Activated CD8-positive, alpha-beta memory T cell treated with anti-CD3 and anti-CD28 coated beads, Interleukin-2, amount 10 ng/mL, durations not matched to agents 7 days and 5 days (primary cell): ENCODE results near the gene CFAP77. TPM values are rescaled to one million over a fixed set of nuclear protein-coding genes. Genes with fewer than 3 reads are reported as not detected.
"Not testable (repeated sequence)": the region's sequence is repeated elsewhere in the genome, so short reads cannot be mapped to it uniquely, and the experiment has no call there.

Experiments
- ATAC-seq: fragments of 150-1000 bp; cut with Tn5 transposase; one replicate; pipeline ENCODE4 v1.10.0; 2021; ENCODE audit warnings: moderate library complexity
- CTCF ChIA-PET: fragments of 350-600 bp; sonication (Branson Sonifier 250); formaldehyde crosslinking; loops from one replicate; lab custom pipeline; 2021; ENCODE audit warnings: antibody characterized with exemption; lab: Charles Lee
- DNase-seq: peaks from one replicate; pipeline ENCODE4 v3.0.0-alpha.2; 2020
- H3K27ac Mint-ChIP-seq: one replicate; pipeline ENCODE4 v1.8.0; 2021; ENCODE audit warnings: mild to moderate bottlenecking, mixed read lengths
- H3K27me3 Mint-ChIP-seq: one replicate; pipeline ENCODE4 v1.8.0; 2021; ENCODE audit warnings: mixed read lengths
- H3K36me3 Mint-ChIP-seq: one replicate; pipeline ENCODE4 v1.8.0; 2021; ENCODE audit warnings: mild to moderate bottlenecking, mixed read lengths
- H3K4me1 Mint-ChIP-seq: one replicate; pipeline ENCODE4 v1.8.0; 2021; ENCODE audit warnings: mixed read lengths
- H3K4me3 Mint-ChIP-seq: one replicate; pipeline ENCODE4 v1.8.0; 2021; ENCODE audit warnings: mild to moderate bottlenecking, moderate library complexity, mixed read lengths
- H3K9me3 Mint-ChIP-seq: one replicate; pipeline ENCODE4 v1.8.0; 2022; ENCODE audit warnings: low read depth, mixed read lengths
- total RNA-seq, 2 experiments: library from RNA; stranded (reverse); gene quantifications; one replicate each; pipeline ENCODE4 v1.2.3, GENCODE V29; 2021

CFAP77 gene
- total RNA-seq, 2 experiments from 2014 or later: not detected

DNA sequence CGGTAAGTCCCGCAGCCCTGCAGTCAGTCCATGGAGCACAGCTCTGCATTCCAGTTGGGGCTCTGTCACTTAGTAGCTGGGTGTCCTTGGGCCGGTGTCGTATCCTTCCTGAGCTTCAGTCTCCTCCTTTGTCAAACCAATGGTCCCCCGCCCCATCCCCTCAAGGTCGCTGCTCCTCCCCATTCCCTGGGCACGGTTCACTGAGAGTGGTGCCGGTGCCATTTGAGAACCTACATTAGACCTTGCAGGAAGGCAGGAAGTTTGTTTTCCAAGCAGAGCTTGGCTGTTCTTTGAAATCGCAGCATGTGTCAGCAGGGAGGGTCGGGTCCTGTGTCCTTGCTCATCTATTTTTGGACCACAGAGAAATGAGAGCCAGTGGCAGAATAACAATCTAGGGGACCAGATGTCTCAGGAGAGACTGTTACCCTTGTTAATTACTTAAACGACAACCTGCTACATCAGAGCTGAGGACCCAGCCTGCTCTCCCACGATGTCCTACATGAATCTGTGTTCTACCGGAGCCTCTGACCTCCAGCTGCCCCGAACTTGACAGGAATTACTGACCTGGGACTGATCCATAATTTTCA is 150.7 kb downstream of the CFAP77 start:
- H3K36me3 Mint-ChIP-seq: peaks cover 5% of the 10 kb centered on the region
- CTCF ChIA-PET: interaction anchor here (1.2 kb wide), 1 partner anchor 15 kb away, joined by 4 read pairs; no protein-coding TSS in a partner anchor
- peaks cover 2% of the 10 kb centered on the region for H3K4me1 Mint-ChIP-seq
- H3K27me3 Mint-ChIP-seq: peaks cover 34% of the 10 kb centered on the region
- H3K4me3 Mint-ChIP-seq: no peak overlapping the region
- peaks cover 3% of the 10 kb centered on the region for H3K9me3 Mint-ChIP-seq
- no peak for DNase-seq
- H3K27ac Mint-ChIP-seq: no peak overlapping the region
- no peak for ATAC-seq

DNA sequence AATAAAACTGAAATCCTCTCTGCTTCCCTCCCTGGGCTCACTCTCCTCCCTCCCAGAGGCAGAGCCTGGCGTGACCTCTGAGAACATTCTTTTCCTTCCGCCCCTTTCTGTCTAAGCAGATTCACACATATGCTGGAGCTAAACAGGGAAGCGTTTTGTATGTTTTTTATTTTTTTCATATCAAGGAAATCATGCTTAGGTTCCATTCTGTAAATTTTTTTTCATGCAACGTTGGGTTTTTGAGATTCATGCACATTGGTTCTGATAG is 152.2 kb downstream of the CFAP77 start:
- CTCF ChIA-PET: no interaction called here
- Mint-ChIP-seq H3K36me3 (peaks cover 5% of the 10 kb centered on the region), H3K9me3 (peaks cover 3% of the 10 kb centered on the region), H3K4me3 (no peak overlapping the region), H3K4me1 (peaks cover 2% of the 10 kb centered on the region), H3K27ac (no peak overlapping the region), H3K27me3 (peaks cover 31% of the 10 kb centered on the region)
- DNase-seq (no peak), ATAC-seq (no peak)

DNA sequence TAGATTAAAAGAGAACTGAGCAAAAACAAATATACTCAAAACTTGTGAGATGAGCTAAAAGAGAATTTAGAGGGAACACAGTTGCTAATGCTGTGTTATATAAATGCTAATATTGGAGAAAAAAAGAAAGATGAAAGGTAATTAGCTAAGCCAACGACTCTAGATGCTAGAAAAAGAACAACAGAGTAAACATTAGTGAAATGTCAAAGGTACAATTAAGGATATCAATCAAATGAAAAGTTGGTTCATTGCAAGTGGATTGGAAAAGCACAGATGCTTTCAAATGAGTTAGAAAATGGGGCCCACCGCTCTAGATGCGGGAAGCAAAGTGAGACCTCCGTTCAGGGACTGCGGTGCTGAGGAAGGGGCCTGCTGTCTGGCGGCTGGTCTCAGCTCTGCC is 154.5 kb downstream of the CFAP77 start:
- Mint-ChIP-seq H3K36me3 (peaks cover 3% of the 10 kb centered on the region), H3K27ac (no peak overlapping the region), H3K9me3 (peaks cover under 1% of the 10 kb centered on the region), H3K27me3 (peaks cover 26% of the 10 kb centered on the region), H3K4me3 (no peak overlapping the region), H3K4me1 (peaks cover 2% of the 10 kb centered on the region)
- CTCF ChIA-PET: no interaction called here
- DNase-seq (no peak), ATAC-seq (no peak)

DNA sequence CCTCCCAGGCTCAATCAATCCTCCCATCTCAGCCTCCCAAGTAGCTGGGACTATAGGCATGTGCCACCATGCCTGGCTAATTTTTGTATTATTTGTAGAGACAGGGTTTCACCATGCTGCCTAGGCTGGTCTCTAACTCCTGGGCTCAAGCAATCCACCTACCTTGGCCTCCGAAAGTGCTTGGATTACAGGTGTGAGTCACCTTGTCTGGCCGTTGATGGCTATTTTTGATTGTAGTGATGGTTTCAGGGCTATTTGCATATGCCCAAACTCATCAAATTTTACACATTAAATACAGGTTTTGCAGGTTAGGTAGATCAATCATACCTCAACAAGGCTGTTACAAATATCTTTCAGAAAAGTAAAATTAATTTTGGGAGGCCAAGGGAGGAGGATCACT is 158.8 kb downstream of the CFAP77 start:
- not testable (repeated sequence) for DNase-seq, H3K4me1 Mint-ChIP-seq, H3K4me3 Mint-ChIP-seq, ATAC-seq, H3K9me3 Mint-ChIP-seq, H3K27ac Mint-ChIP-seq, H3K36me3 Mint-ChIP-seq
- CTCF ChIA-PET: interaction anchor here (1.0 to 1.2 kb wide), 2 partner anchors 157 to 300 kb away, joined by 3 read pairs; no protein-coding TSS in a partner anchor
- H3K27me3 Mint-ChIP-seq: peaks cover 11% of the 10 kb centered on the region

DNA sequence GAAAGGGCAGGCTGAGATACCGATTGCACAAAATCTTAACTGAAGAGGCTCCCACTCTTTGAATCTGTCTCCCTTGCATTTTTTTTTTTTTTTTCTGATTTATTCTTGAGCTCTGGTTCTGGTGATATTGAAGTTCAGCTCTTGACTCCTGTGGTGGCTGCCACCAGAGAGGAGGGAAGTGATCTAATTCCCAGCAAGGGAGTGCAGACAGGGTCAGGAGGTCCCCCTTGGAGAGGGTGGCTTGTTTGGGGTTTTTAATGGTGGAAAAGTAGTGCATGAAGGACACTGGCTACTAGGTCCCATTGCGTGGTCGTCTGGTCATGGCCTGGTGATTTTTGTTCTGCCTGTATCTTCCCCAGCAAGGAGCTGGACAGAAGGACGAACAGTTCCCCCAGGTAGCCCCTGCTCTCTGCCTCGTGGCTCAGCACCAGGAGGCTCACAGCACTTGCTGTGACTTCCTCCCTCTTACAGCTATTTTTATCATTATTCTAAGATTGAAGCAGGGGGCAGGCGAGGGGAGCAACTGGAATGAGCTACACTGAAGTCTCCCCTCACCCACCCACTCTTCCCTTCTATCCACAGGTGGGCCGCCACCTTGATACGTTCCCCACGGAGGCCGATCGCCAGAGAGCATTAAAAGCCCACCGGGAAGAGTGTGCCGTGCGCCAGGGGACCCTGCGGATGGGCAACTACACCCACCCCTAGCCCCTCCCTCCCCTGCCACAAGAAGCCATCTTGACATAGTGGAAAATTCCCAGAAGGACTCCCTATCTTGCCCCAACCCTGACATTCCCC is 162.0 kb downstream of the CFAP77 start:
- no peaks in the 10 kb centered on the region for H3K9me3 Mint-ChIP-seq
- no peaks in the 10 kb centered on the region for H3K36me3 Mint-ChIP-seq
- no peaks in the 10 kb centered on the region for H3K4me1 Mint-ChIP-seq
- CTCF ChIA-PET: interaction anchor here (1.2 to 7.3 kb wide), 3 partner anchors 65 to 161 kb away, joined by 3 to 59 read pairs (median 3); no protein-coding TSS in a partner anchor
- DNase-seq: no peak
- no peak for ATAC-seq
- H3K4me3 Mint-ChIP-seq: no peak overlapping the region
- H3K27me3 Mint-ChIP-seq: peaks cover 30% of the 10 kb centered on the region
- no peak overlapping the region for H3K27ac Mint-ChIP-seq

DNA sequence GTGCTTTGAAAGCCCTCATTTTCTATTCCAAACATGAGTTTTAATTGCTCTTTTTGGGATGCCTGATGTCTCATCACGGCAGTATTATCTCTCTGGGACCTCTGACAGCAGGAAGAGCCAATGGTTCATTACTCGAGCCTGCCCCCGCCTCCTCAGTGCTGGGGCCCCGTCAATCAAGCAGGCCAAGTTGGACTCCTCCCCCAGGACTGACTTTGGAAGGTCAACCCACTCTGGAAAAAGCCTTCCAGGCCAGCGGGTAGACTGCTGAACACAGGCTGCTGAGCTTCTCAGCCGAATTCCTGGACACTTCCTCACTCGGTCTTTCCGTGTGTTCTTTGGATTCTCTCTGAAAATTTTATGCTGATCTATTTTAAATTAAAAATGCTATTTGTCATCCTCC is 162.9 kb downstream of the CFAP77 start:
- H3K36me3 Mint-ChIP-seq: no peaks in the 10 kb centered on the region
- H3K9me3 Mint-ChIP-seq: no peaks in the 10 kb centered on the region
- H3K4me1 Mint-ChIP-seq: no peaks in the 10 kb centered on the region
- no peak overlapping the region for H3K4me3 Mint-ChIP-seq
- H3K27ac Mint-ChIP-seq: no peak overlapping the region
- DNase-seq: no peak
- CTCF ChIA-PET: interaction anchor here (1.2 to 7.3 kb wide), 2 partner anchors 66 to 159 kb away, joined by 3 to 59 read pairs; no protein-coding TSS in a partner anchor
- ATAC-seq: no peak
- peaks cover 37% of the 10 kb centered on the region for H3K27me3 Mint-ChIP-seq

DNA sequence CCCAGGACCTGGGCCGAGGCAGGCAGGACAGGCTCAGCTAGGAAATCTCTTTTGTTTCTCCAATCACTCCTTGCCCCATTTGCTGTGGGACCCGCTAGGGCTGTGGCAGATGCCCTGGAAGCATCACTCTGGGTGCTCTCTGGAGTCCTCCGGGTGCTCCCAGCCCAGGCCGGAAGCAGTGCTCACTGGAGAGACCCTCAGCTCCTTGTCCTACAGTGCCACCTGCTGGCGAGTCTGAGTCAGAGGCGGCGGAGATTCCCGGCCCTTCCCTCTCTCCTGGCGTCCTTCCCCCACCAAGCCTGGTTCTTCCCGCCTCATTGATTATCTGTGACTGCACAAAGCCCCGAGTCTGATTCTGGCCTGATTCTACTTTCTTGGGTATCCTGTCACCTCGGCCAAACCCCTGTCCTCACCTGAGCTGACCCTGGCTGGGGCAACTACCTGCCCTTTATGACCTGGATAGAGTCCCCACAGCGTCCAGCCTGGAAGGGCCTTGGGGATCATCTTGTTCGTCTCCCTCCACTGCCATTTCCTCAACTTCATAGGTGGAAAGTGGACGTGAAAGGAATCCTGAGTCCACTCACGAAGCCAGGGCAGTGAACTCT is 165.1 kb downstream of the CFAP77 start:
- ATAC-seq (peak; percentile 75), DNase-seq (peak; percentile 74)
- Mint-ChIP-seq H3K4me1 (no peaks in the 10 kb centered on the region), H3K9me3 (no peaks in the 10 kb centered on the region), H3K36me3 (no peaks in the 10 kb centered on the region), H3K4me3 (no peak overlapping the region), H3K27ac (no peak overlapping the region), H3K27me3 (peaks cover 56% of the 10 kb centered on the region)
- CTCF ChIA-PET: interaction anchor here (0.8 to 7.3 kb wide), 11 partner anchors 9 to 167 kb away, joined by 3 to 59 read pairs (median 5); partner anchors contain the start of gene CFAP77

DNA sequence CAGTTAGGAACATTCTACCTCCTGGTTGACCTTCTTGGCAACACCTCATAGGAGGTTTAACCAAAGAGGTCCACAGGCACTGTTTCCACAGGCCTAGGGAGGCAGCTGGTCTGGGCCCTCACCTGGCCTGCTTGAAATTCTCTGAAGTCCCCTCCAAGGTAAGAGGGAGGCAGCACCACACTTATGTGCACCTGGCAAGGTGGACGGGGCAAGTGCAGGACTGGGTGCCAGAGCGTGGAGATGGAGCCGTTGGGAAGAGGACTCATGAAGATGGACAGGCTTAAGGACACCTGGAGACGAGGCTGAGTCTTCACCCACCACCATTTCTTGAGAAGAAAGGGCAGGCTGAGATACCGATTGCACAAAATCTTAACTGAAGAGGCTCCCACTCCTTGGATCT is 165.8 kb downstream of the CFAP77 start:
- H3K36me3 Mint-ChIP-seq: no peaks in the 10 kb centered on the region
- H3K27ac Mint-ChIP-seq: no peak overlapping the region
- CTCF ChIA-PET: interaction anchor here (0.6 to 7.3 kb wide), 8 partner anchors 12 to 168 kb away, joined by 3 to 59 read pairs (median 4); partner anchors contain the start of gene CFAP77
- H3K9me3 Mint-ChIP-seq: no peaks in the 10 kb centered on the region
- H3K4me3 Mint-ChIP-seq: no peak overlapping the region
- no peaks in the 10 kb centered on the region for H3K4me1 Mint-ChIP-seq
- DNase-seq (no peak), ATAC-seq (no peak)
- peaks cover 60% of the 10 kb centered on the region for H3K27me3 Mint-ChIP-seq

DNA sequence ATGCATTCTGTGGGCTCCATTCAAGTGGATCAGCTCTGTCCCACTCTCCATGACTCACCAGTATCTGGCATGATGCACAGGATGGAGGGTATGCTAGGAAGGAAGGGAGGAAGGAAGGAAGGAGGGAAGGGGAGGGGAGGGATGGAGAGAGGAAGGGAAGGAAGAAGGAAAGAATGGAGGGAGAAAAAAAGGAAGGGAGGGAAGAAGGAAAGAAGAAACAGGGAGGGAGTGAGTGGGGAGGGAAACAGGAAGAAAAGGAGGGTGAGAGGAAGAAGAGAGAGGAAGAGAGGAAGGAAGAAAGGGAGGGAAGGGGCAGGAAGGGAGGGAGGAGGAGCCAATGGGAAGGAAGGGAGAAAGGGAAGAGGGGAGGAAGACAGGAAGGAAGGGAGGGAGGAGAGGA is 167.1 kb downstream of the CFAP77 start:
- DNase-seq: no peak
- Mint-ChIP-seq H3K4me3 (no peak overlapping the region), H3K4me1 (peaks cover 8% of the 10 kb centered on the region), H3K27ac (no peak overlapping the region), H3K36me3 (no peaks in the 10 kb centered on the region), H3K27me3 (peaks cover 73% of the 10 kb centered on the region), H3K9me3 (no peaks in the 10 kb centered on the region)
- CTCF ChIA-PET: interaction anchor here (1.0 to 7.3 kb wide), 2 partner anchors 70 to 164 kb away, joined by 3 to 59 read pairs; no protein-coding TSS in a partner anchor
- ATAC-seq: no peak

DNA sequence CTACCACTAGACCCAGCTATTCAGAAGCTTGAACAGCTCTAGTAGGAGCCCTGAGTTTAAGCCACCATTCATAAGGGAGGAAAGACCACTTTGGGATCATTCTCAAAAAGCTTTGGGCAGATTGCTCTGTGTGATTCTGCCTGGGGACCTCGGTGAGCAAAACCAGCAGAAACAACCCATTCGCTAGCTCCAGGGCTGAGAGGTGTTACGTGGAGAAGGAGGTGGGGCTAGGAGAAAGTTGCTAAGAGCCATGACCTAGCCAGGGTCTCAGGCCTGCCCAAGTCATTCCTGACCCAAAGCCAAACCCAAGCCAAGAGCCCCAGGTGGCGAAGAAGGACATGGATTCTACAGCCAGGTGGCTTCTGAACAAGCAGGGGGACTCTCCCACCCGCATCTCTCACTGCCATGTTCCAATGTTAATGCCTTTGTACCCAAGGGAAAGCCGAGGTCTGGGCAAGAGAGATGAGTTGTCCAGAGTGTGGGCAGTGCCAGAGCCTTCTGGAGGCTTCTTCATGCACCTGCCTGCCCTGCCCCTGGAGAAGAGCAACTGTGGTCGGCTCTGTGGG is 168.4 kb downstream of the CFAP77 start:
- CTCF ChIA-PET: interaction anchor here (1.1 to 7.3 kb wide), 4 partner anchors 9 to 168 kb away, joined by 4 to 59 read pairs (median 4); no protein-coding TSS in a partner anchor
- H3K27me3 Mint-ChIP-seq: peaks cover 79% of the 10 kb centered on the region
- peaks cover 8% of the 10 kb centered on the region for H3K4me1 Mint-ChIP-seq
- no peak overlapping the region for H3K4me3 Mint-ChIP-seq
- peak overlapping the region; percentile 48 for H3K27ac Mint-ChIP-seq
- no peak for DNase-seq
- H3K9me3 Mint-ChIP-seq: no peaks in the 10 kb centered on the region
- ATAC-seq: no peak
- H3K36me3 Mint-ChIP-seq: no peaks in the 10 kb centered on the region

DNA sequence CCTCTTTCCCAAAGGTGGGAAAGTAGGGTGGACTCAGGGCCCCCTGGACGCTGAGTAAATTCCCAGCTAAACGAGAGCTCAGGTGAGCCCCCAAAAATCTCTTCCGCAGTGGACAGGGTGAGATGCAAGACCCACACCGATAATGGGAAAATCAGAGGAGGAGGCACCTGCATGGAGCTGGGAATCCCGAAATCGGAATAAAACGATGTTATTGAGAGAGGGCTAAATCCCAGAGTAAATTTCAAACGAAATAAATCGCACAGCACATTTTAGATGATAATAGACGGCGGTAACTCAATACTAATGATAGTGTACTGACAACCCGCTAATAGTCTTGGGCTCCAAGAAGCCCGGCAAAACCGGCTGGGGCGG is 169.4 kb downstream of the CFAP77 start:
- DNase-seq (no peak), ATAC-seq (no peak)
- CTCF ChIA-PET: interaction anchor here (0.9 to 1.5 kb wide), 4 partner anchors 8 to 169 kb away, joined by 3 to 5 read pairs (median 4); no protein-coding TSS in a partner anchor
- Mint-ChIP-seq H3K36me3 (no peaks in the 10 kb centered on the region), H3K4me1 (peaks cover 8% of the 10 kb centered on the region), H3K27ac (no peak overlapping the region), H3K9me3 (no peaks in the 10 kb centered on the region), H3K4me3 (no peak overlapping the region), H3K27me3 (peaks cover 84% of the 10 kb centered on the region)

DNA sequence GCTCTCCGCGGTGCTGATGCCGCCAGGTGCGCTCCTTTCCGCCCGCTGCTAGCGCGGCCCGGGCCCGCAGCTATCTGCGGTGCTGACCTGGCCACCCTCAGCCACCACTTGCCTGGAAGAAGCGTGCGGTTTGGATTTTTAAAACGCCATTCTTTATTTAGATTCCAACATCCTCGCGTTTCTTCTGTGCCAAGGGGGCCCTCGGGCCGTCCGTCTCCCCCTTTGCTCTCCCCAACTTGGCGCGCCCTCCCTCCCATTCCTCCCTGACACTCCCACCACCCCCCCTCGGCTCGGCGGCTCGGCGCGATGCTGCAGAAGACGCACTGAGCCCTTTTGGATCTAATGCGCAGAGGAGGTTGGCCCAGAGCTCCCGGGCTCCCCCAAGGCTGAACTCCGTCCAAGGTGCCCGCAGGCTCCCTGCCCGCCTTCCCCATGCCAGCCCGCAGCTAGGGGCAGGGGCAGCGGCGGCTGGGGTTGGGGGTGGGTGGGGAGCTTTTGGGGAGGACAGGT is 172.3 kb downstream of the CFAP77 start, which contains the start of gene BARHL1:
BARHL1 (plus strand) TSS at position 331 of the 510 bp plus-strand sequence. CDS start 192 bp downstream, outside the sequence.
- Mint-ChIP-seq H3K9me3 (no peaks in the 10 kb centered on the region), H3K4me3 (peak within 1 kb of the TSS; percentile 65), H3K36me3 (no peaks in the 10 kb centered on the region), H3K4me1 (peaks cover 11% of the 10 kb centered on the region), H3K27ac (peak within 1 kb of the TSS; percentile 71), H3K27me3 (peaks cover 88% of the 10 kb centered on the region)
- no peak for ATAC-seq
- DNase-seq: no peak
- CTCF ChIA-PET: no interaction called here
